HG03457 (cell line): ENCODE measurements around the gene GALNT13.

ENCODE experiments used
- ATAC-seq: cut with Tn5 transposase; IDR thresholded peaks from one replicate; pipeline ENCODE4 v1.9.1; 2021; ENCODE audit warnings: moderate number of reproducible peaks; ENCODE audit not compliant: unreplicated experiment

The GALNT13 gene

DNA sequence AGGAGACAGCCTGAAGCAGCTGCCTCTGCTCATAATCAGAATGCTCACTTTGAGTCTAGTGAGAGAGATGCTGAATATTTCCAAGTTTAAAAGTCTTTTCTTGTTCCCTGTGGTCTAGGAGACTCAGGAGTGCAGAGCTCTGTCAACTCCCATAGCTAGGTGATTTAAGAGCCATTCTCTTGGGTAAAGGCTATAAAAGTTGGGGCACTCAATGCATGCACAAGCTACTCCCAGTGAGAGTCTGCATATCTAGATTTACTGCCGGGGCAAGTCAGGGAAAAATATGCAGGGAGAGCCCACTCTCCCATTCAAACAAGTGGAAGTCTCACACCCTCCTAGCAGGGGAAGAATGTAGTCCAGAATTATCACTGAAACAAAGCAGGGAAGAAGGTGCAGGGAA is 418.1 kb downstream of the GALNT13 start:
- ATAC-seq: no peak

DNA sequence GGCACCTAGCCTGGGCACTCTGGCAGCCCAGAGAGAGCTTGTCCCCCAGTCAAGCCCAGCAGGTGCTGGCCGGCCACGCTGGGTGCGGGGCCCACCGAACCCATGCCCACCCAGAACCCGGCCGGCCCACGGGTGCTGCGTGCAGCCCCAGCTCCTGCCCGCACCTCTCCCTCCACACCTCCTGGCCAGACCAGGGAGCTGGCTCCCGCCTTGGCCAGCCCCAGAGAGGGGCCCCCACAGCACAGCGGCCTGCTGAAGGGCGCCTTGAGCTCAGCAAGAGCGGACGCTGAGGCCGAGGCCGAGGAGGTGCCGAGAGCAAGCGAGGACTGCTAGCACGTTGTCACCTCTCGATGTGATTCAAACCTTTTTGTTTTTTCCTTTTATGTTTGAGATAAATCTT is 419.8 kb downstream of the GALNT13 start:
- no peak for ATAC-seq

DNA sequence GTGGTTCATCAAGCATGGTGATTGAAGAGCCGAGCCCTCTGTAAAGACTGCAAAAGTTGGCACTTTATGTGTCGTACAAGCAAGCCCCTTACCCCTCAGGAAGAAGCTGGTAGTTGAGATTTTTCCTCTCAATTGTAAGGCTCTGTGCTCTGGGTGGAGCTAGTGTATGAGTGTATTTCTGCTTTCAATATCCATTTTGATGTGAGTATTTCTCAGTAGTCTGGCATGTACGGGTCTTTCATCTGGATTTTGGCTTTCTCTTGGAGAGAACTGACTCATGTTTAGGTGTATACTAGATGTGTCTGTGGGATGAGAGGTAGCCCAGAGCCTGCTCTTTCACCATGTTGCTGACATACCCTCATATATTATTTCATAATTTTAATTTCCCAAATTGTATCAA is 420.2 kb downstream of the GALNT13 start:
- ATAC-seq: no peak

DNA sequence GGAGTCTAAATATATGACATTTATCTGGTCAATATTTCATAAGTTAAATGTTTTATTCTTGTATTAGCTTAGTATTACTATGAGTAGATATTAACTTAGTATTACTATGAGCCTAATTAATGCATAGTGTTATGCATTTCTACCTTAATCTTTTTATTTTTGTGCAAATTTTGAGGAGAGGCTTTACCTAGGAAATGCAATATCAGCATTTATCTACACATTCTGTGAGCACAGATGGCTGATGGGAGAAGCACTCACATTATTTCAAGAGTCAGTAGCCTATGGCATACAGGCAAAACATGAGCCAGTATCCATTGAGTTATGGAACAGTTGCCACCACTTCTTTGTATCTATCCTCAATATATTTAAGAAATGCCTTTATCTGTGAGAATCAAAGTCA is 422.1 kb downstream of the GALNT13 start:
- no peak for ATAC-seq

DNA sequence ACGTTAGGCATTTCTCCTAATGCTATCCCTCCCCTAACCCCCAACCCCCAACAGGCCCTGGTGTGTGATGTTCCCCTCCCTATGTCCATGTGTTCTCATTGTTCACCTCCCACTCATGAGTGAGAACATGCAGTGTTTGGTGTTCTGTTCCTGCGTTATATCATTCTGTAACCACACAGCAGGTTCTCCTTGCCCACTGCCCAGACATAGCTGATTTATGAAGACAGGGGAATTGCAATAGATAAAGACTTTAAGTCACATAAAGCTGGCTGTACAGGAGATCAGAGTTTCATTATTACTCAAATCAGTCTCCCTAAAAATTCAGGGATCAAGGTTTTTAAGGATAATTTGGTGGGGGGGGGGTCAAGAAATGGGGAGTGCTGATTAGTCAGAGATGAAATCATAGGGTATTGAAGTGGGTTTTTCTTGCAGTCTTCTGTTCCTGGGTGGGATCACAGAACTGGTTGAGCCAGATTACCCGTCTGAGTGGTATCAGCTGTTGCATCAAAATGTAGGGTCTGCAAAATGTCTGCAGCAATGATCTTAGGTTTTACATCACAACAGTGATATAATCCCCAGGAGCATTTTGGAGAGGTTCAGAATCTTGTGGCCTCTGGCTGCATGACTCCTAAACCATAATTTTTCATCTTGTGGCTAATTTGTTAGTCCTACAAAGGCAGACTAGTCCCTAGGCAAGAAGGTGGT is 434.7 kb downstream of the GALNT13 start:
- no peak for ATAC-seq

DNA sequence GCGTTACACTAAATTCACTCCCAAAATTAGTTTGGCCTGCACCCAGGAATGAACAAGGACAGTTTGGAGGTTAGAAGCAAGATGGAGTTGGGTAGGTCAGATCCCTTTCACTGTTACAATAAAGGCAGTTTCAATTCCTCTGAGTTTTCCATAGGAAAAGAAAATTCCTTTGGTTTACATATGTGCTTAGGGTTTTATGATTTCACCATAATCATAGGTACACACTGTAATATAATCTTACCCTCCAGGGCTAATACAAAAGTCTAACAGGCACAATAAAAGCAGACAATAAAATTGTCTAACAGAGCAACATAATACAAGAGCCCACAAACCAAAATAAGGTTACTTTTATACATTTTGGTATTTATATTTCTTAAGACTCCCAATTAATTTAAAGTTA is 435.3 kb downstream of the GALNT13 start:
- ATAC-seq: no peak

DNA sequence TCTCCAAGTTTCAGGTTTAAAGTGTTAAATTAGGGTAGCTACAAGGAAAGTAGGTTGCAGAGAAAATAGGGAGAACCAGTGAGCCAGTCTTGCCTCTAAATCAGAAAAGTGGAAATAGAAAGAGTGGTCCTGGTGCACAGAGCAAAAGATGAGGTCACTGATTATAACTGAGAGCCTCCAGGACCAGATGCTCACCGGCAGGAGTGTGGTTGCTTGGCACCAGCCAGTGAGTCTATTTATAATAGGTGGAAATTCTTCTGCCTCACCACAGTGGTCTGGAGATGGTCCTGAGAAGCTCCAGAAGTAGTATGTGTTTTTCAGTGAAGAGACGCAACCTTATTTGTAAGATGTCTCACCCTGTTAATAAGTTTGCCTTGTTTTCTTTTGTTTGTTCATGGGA is 452.9 kb downstream of the GALNT13 start:
- no peak for ATAC-seq

DNA sequence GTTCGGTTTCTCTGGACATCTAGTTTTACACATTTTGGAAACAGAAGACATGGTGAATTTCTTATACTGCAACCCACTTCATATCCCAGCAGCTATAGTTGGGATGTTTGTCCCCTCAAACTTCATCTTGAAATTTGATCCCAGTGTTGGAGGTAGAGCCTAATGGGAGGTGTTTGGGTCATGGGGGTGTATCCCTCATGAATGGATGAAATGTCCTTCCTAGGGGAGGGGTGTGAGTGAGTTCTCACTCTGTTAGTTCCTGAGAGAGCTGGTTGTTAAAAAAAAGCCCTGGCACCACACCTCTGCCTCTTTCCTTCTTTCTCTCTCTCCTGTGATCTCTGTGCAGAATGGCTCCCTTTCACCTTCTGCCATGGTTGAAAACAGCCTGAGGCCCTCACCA is 457.8 kb downstream of the GALNT13 start:
- no peak for ATAC-seq

DNA sequence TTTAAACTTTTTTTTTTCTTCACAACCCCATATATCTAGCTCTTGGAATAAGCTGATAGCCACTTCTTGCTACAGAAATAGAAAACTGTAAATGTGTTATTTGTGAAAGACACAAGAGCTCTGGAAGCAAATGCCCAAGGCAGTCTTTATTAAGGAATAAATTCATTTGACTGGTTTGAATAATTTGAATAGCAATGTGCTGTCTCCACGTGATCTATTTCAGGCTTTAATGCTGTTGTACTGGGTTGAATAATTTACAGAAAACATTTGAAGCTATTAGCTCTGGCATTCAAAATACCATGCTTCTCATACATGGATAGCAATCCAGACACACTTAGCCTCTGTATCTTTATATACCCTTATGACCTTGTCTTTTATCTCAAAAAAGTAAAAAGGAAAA is 460.1 kb downstream of the GALNT13 start:
- no peak for ATAC-seq

DNA sequence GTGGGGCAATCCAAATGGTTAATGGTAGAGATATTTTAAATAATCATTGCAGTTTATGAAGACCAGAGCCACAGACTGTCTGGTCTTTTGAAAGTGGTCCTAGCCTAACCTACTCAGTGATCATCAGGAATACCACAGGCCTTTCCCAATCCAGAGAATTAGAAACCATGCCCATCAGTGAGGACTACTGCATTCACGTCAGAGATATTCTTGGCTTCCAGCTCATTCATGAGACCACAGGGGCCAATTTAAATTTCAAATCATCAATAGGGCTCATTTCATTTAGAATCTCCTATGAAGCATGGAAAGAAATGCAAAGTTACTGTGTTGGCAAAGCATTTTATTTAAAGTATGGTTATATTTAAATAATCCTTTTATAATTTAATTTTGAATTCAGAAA is 464.5 kb downstream of the GALNT13 start:
- no peak for ATAC-seq

DNA sequence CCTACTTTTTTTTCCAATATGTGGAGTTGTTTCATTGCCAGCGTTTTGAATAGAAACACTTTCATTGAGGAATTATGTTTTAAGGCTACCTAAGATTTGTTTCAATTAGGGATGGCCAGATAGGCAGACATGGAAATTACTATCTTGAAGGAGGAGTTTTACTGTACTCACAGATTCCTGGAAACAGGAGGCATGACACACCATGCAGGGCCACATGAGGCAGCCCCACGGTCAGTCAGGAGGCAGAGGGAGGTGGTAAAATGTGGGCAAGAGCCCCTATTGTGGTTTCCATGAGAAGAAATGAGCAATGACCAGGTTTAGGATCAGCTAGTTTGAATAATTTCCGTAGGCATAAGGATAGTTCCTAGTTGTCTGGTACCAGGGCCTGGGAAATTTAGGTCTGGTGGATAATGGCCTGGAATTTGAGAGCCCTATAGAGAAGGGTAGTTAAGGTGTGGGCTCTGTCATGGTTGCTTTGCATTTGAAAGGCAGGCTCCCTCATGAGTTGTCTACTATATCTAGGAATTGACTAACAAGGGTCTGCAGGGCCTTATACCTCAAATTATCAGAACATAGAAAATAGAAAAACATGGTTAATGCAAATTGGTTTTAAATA is 466.7 kb downstream of the GALNT13 start:
- no peak for ATAC-seq

DNA sequence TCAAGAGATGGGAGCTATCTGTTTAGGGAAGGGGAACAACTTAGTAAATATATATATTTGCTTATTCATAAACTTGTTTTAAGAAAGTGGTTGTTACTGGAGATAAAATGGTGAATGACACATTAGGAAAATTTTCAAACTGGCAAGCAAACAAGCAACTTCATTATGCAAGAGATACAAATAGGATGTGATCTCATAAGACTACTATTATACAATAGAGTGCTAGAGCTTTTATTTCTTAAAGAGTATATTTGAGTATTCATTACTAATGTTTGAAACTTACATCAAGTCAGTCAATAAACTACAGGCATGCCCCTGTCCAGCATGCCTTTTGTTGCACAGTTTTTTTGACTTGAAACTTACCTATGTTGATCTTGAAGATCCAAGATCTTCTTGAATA is 471.6 kb downstream of the GALNT13 start:
- no peak for ATAC-seq

DNA sequence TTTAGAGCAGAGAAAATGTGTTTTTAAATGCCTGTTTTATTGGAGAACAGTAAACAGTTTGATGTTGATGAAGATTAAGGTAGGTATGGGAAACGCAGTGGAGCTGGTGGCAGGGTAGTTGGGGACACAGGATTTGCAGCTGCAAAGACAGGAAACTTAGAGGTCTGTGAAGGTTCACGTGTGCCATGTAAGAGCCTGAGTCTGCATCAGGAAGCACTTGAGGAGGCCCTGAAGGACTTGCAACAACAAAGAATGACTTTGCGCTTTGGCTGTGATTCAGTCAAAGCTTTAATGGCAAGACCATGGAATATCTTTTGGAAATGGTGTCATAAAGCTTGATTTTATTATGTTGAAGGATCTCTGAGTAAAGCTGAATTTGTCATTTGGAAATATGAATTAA is 479.2 kb downstream of the GALNT13 start:
- no peak for ATAC-seq

DNA sequence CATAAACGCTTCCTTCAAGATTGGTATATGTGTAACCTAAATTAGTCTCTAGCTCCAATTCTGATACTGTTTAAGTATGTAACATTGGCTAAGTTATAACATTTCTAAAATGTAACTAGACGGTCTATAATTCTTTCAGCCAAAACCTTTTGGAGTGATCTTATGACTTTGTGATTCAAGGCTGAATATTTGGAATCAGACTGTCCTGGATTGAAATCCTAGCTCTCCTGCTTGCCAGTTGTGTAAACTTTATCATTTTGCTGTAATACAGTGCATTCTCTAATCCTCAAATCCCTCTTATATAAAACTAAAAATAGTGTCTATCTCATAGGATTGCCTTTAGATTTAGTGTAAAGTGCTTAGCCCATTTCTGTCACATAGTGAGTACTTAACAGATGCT is 489.6 kb downstream of the GALNT13 start:
- no peak for ATAC-seq

DNA sequence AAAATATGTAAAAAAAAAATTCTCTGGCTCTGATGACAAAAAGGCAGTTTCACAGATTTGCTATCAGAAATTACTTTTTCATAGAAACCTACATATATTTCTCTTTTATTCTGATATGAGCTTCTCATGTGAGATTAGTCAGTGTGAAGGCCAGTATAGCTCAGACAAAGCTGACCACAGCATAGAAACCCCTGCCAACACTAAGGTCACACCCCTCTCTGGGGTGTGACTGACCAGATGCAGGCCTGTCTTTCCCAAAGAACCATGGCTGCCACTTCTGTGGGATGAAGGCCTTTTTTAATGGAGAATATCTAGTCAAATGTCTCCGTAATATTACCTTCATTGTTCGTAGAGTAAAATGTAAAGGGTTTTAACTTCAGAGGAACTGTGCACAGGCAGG is 496.4 kb downstream of the GALNT13 start:
- ATAC-seq: no peak

DNA sequence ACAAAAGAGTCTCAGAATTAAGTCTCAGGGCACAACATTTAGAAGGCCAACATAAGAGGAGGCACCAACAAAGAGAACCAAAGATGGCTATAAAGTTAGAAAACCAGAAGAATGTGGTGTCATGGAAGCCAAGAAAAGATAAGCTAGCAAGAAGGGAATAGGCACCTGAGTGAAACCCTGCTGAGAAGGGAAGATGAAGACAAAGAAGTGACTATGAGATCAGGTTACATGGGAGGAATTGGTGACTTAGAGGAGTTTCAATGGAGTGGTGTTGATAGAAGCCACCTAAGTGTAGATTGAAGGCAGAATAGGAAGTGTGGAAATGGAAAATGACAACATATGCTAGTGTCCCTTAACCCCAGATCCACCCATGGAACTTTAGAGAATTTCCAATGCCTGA is 499.2 kb downstream of the GALNT13 start:
- ATAC-seq: no peak

DNA sequence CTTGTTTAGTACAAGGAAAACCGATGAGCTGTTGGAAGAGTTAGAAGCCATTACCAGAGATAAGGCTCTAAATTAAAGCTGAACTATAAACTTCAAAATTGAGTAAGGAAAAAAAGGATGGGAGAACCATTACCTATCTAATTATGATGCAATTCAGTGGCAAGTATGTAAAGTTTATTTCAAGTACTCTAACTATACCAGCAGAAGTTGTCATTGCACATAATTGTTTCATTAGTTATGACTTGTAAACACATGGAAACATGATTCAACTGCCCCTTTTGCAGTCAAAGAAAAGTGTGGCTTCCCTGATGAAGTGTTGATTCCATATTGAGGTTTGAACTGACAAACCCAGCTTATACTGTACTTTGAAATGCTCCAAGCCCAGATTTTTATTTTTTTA is 502.7 kb downstream of the GALNT13 start:
- ATAC-seq: no peak

DNA sequence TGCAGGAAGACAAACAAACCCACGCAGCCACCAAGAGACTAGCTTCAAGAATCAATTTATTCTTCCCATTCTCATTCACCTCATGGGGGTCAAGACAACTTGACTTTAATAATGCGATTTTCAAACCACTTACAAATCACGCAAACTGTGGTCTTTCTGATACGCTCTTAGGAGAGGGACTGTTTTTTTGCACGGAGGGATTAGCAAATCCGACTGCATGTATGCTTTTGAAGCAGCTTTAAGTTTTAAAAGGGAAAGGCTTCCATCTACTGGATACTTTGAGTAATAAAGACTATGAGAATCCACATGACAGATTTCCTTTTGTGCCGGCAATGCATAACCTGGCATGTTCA is 503.8 kb downstream of the GALNT13 start:
- no peak for ATAC-seq

DNA sequence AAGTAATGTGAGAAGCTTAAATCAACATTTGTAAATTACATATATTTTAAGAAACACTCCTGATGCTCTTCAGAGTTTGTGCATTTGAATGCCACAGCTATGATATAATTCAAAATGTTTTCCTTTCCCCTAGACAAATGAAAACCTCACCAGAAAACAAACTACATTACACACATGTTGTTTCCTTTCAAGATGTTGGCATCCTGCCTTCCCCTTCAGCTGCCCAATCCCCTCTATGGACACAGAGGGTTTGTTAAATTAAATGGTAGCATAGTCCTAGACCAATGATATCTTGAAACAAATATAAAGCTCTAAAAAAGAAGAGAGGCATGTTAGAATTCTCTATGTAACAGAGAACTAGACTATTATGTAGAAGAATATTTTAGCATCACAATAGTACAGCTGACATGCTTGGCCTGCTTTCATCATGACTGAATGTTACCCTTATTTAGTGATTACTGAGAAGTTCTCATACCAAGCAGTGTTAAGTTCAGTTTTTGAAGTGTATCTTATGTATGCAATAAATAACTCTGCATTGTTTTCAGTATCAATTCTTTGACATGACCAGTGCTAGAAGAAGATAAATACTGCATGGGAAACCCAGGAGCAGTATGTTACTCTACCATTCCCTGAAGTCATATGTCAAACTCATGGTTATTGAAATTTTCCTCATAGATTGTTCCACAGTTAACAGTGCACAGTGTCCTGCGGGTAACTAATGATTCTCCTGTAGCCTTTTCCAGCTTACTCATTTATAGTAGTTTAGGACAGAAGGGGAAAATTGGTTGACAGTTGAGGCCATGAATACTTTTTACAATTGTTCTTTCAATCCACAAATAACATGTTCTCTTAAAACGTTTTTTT is 510.4 kb downstream of the GALNT13 start:
- no peak for ATAC-seq

DNA sequence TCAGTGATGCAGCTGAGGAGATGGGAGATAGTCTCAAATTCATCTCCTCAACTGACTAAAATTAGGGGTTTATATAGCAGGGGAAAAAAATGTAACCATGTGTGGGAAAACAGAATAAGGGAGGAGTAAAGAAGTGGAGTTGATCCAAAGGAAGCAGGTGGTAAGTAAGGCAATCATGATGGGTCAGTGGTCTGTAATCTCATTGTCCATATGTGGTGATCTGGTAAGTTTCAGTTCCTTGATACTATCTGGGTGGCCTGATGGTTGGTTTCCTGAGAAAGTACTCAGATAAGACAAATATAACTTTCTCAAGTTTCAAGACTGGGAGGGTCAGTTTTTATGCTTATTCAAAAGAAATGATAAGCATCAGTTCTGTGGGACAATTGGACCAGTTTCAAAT is 514.5 kb downstream of the GALNT13 start:
- no peak for ATAC-seq

DNA sequence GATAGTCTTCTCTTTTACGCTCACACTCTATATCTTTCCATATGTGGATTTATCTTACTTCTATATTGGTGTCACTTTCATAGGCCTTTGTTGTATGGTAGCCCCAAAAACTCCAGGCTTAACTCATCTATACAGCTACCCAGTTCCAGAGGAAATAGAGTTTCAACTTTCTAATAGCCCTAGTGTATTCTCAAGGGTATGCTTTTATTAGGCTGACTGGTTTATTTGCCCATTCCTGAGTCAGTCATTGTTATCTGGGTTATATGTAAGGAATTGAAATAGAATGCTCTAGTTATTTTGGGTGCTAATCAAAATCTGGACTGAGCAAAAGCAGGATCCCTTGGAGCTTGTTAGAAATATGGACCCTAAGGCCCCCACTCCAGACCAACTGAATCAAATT is 519.3 kb downstream of the GALNT13 start:
- ATAC-seq: no peak

DNA sequence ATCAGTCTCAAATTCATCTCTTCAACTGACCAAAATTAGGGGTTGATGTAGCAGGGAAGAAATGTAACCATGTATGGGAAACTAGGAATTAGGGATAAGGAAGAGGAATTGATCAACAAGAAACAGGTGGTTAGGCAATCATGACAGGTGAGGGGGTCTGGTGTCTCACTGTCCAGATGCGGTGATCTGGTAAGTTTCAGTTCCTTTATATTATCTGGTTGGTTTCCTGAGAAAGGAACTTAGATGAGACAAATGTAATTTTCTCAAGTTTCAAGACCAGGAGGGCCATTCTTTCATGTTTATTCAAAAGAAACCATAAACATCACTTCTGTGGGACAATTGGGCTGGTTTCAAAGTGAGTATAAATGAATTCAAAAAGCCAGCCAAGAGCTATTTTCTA is 520.5 kb downstream of the GALNT13 start:
- ATAC-seq: peak; percentile 81
